GM12878 (cell line): ENCODE results near the gene PIK3R2. TPM values are rescaled to one million over a fixed set of nuclear protein-coding genes. Genes with fewer than 3 reads are reported as not detected.

Source experiments
- ATAC-seq: fragments of 200-7000 bp; cut with Tn5 transposase; 3 replicates; pipeline ENCODE4 v1.9.1; 2020; ENCODE audit warnings: mild to moderate bottlenecking, moderate library complexity
- BruUV-seq: library from RNA; stranded (reverse); fragments of 400-500 nt; replicated peaks from 2 replicates; lab custom pipeline; 2021; lab: Mats Ljungman, UMichigan
- CTCF ChIA-PET: fragments of 300-600 bp; sonication (Branson Sonifier 250); formaldehyde crosslinking; extraction: SDS; loops from one replicate; lab custom pipeline; 2021; ENCODE audit warnings: inconsistent platforms; lab: Yijun Ruan, JAX
- POLR2A ChIA-PET: fragments of 350-600 bp; formaldehyde crosslinking; extraction: SDS; loops from one replicate; lab custom pipeline; 2021; ENCODE audit warnings: inconsistent platforms; lab: Charles Lee
- RAD21 ChIA-PET: fragments of 300-600 bp; sonication (Branson Sonifier 250); formaldehyde crosslinking; loops from one replicate; lab custom pipeline; 2023; ENCODE audit warnings: antibody characterized with exemption; ENCODE audit not compliant: unreplicated experiment; lab: Charles Lee
- SMC1A ChIA-PET: fragments of 300-600 bp; sonication (Branson Sonifier 250); formaldehyde crosslinking; loops from one replicate; lab custom pipeline; 2023; ENCODE audit not compliant: unreplicated experiment, uncharacterized antibody; lab: Charles Lee
- DNase-seq: peaks from one replicate; pipeline ENCODE4 v3.0.0-alpha.2; 2011; ENCODE audit warnings: low read depth, low spot score
- FAIRE-seq: peaks from 3 replicates; lab custom pipeline; 2011; peaks lifted over from hg19 to GRCh38; lab: Jason Lieb, UNC
- H2AFZ ChIP-seq: 2 replicates; pipeline ENCODE4 v1.6.0; 2011; ENCODE audit warnings: low read depth, low read length, control low read depth; ENCODE audit not compliant: control insufficient read depth
- H3K27ac ChIP-seq: 2 replicates; pipeline ENCODE4 v1.5.1; 2011; ENCODE audit warnings: control low read depth; ENCODE audit not compliant: control insufficient read depth, insufficient read depth
- H3K27me3 ChIP-seq, 2 experiments: replicated peaks in 1 of 2; 2 replicates each; pipeline versions ENCODE4 v1.6.0 to v1.6.1; 2011; ENCODE audit warnings: low read length in 1 of 2; ENCODE audit not compliant: control insufficient read depth in 2 of 2, insufficient read depth in 2 of 2
- H3K36me3 ChIP-seq, 2 experiments: 2 replicates each; pipeline ENCODE4 v1.5.1; 2011; ENCODE audit warnings: low read length in 1 of 2; ENCODE audit not compliant: control insufficient read depth in 2 of 2, insufficient read depth in 2 of 2
- H3K4me1 ChIP-seq: 2 replicates; pipeline ENCODE4 v1.6.1; 2011; ENCODE audit warnings: mild to moderate bottlenecking, low read length, moderate library complexity, mixed read lengths; ENCODE audit not compliant: control insufficient read depth, insufficient read depth
- H3K4me2 ChIP-seq: 2 replicates; pipeline ENCODE4 v1.6.0; 2011; ENCODE audit warnings: control low read depth; ENCODE audit not compliant: control insufficient read depth, insufficient read depth
- H3K4me3 ChIP-seq: fragments of 200-600 bp; sonication (generic); 2 replicates; pipeline ENCODE4 v1.5.1; 2016
- H3K79me2 ChIP-seq: 2 replicates; pipeline ENCODE4 v1.6.0; 2011; ENCODE audit warnings: low read length; ENCODE audit not compliant: control insufficient read depth, insufficient read depth
- H3K9ac ChIP-seq: 2 replicates; pipeline ENCODE4 v1.8.0; 2011; ENCODE audit warnings: low read length, control low read depth, mixed read lengths; ENCODE audit not compliant: control insufficient read depth, insufficient read depth
- H3K9me3 ChIP-seq: replicated peaks from 3 replicates; pipeline ENCODE4 v1.5.1; 2011; ENCODE audit warnings: mild to moderate bottlenecking, low read length; ENCODE audit not compliant: control insufficient read depth, insufficient read depth
- H4K20me1 ChIP-seq: 2 replicates; pipeline ENCODE4 v1.6.0; 2011; ENCODE audit not compliant: control insufficient read depth, insufficient read depth
- ASH2L ChIP-seq: fragments of 300-600, 200-600 bp; sonication (generic); IDR thresholded peaks from 2 replicates; pipeline ENCODE4 v1.6.1; 2017; ENCODE audit warnings: low read depth, mild to moderate bottlenecking, borderline replicate concordance
- FOXM1 ChIP-seq: IDR thresholded peaks from 2 replicates; pipeline ENCODE4 v1.6.1; 2012; ENCODE audit warnings: low read depth, mild to moderate bottlenecking, inconsistent platforms, low read length, moderate library complexity
- HCFC1 ChIP-seq: fragments of 150-350 bp; IDR thresholded peaks from 2 replicates; pipeline ENCODE4 v1.6.1; 2014; ENCODE audit warnings: low read length
- IKZF1 ChIP-seq: fragments of 450-650 bp; conservative IDR thresholded peaks from 2 replicates; pipeline ENCODE4 v1.6.1; 2017; ENCODE audit warnings: antibody characterized with exemption, mild to moderate bottlenecking
- LARP7 ChIP-seq: fragments of 450-650 bp; IDR thresholded peaks from 2 replicates; pipeline ENCODE4 v1.6.1; 2017; ENCODE audit warnings: mild to moderate bottlenecking
- PAX5 ChIP-seq: IDR thresholded peaks from 2 replicates; pipeline ENCODE4 v1.6.1; 2011; ENCODE audit warnings: low read depth, low read length, borderline replicate concordance
- POLR2AphosphoS2 ChIP-seq: IDR thresholded peaks from 2 replicates; pipeline ENCODE4 v1.6.1; 2011; ENCODE audit warnings: low read depth, mild to moderate bottlenecking, low read length, improper control_type of control experiment, moderate library complexity
- RAD51 ChIP-seq: fragments of 450-650 bp; IDR thresholded peaks from 2 replicates; pipeline ENCODE4 v1.6.1; 2016; ENCODE audit warnings: moderate library complexity, mild to moderate bottlenecking, inconsistent platforms
- RB1 ChIP-seq: fragments of 450-650 bp; formaldehyde crosslinking; IDR thresholded peaks from 2 replicates; pipeline ENCODE4 v1.6.1; 2017; ENCODE audit warnings: mild to moderate bottlenecking, borderline replicate concordance
- TBL1XR1 ChIP-seq: IDR thresholded peaks from 2 replicates; pipeline ENCODE4 v1.6.1; 2012; ENCODE audit warnings: low read depth, low read length, improper control_type of control experiment
- WRNIP1 ChIP-seq: IDR thresholded peaks from 2 replicates; pipeline ENCODE4 v1.6.1; 2011; ENCODE audit warnings: low read depth, low read length, improper control_type of control experiment, borderline replicate concordance
- ZNF217 ChIP-seq: fragments of 450-650 bp; IDR thresholded peaks from 2 replicates; pipeline ENCODE4 v1.6.1; 2017; ENCODE audit warnings: antibody characterized with exemption, mild to moderate bottlenecking
- WGBS: methylation state at CpG from one replicate; pipeline ENCODE4 v1.1.6; 2016; ENCODE audit warnings: low lambda C conversion rate; ENCODE audit not compliant: insufficient replicate concordance, insufficient coverage; ENCODE audit errors: missing lambda C conversion rate; 5-methylcytosine and 5-hydroxymethylcytosine counted together
- in situ Hi-C: fragments of 300-500 bp; cut with MboI; formaldehyde crosslinking; loops from 9 replicates; pipeline ENCODE4 v1.14.3; 2018; ENCODE audit warnings: mixed read lengths
- intact Hi-C: fragments of 100-400 bp; cut with micrococcal nuclease; formaldehyde crosslinking; loops from one replicate; pipeline ENCODE4 v1.14.2; 2022; ENCODE audit not compliant: unreplicated experiment
- polyA plus RNA-seq, 11 experiments: library from polyadenylated mRNA; depleted of rRNA in 4 of 11; unstranded in 6 of 11; stranded (reverse) in 5 of 11; fragments of >200 nt; fragmentation: Nextera tagmentation in 4 of 11; fragmentation: Illumina TruSeq in 1 of 11; extraction: Ambion mirVana in 4 of 11; extraction: Trizol in 1 of 11; gene quantifications; 1 replicate in 1 of 11; 2 replicates in 10 of 11; pipeline versions ENCODE4 v1.2.1 to v1.2.3, GENCODE V29; 2011 to 2016; ENCODE audit warnings: inconsistent platforms in 2 of 11, missing spikeins in 2 of 11, low read depth in 1 of 11
- total RNA-seq, 4 experiments: library from RNA; depleted of rRNA in 3 of 4; stranded (reverse); fragments of >200 nt in 3 of 4; fragmentation: Illumina TruSeq in 1 of 4; extraction: Trizol in 1 of 4; gene quantifications; 2 replicates each; pipeline versions ENCODE4 v1.2.1 to v1.2.3, GENCODE V29; 2013 to 2021
- TF ChIP-seq, protein P1 (sequence below): IDR thresholded peaks from 2 replicates; pipeline ENCODE4 v1.6.1; 2012; ENCODE audit warnings: low read length, inconsistent platforms
- TF ChIP-seq, protein P2 (sequence below): IDR thresholded peaks from 2 replicates; pipeline ENCODE4 v1.6.1; 2012; ENCODE audit warnings: low read depth, low read length, improper control_type of control experiment

PIK3R2 gene
- total and polyA plus RNA-seq, 10 of the 15 experiments (the other 5 are each of a cell fraction or from before 2014, with no cell fraction given) = 0.26 to 22.6 (median 2.5) TPM

DNA sequence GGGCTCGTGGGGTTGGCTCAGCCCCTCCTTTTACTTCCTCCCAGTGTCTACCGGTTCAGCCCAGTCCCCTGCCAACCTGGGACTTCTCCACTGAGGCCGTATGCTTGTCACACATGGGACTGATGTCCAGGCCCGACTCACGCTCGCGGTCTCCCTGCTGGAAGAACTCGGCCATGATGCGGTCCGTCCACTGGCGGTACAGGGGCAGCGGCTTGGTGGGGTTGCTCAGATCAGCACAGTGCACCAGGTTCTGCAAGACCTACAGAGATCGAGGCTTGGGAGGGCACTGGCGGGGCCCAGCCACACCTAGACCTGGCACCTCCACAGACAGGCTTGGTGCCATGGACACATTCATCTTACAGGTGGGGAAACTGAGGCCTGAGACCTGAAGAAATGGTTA, 58.7 kb downstream of the PIK3R2 start:
- FAIRE-seq = no peak
- no peak overlapping the region for H3K4me3 ChIP-seq
- CTCF ChIA-PET = interaction anchor here (1.6 kb wide), 1 partner anchor 13 kb away, joined by 3 read pairs; no protein-coding TSS in a partner anchor

More for the DNA sequence above, 58.7 kb downstream of the PIK3R2 start:
- Histone ChIP-seq H3K27ac (no peak overlapping the region), H3K79me2 (no peaks in the 10 kb centered on the region), H4K20me1 (no peaks in the 10 kb centered on the region), H3K9me3 (no peaks in the 10 kb centered on the region), H3K36me3 (no peaks in the 10 kb centered on the region), H3K9ac (no peak overlapping the region), H3K27me3 (no peaks in the 10 kb centered on the region), H2AFZ (no peak overlapping the region), H3K4me1 (no peaks in the 10 kb centered on the region), H3K4me2 (no peak overlapping the region)
- RAD21 ChIA-PET = interaction anchor here (0.9 kb wide), 1 partner anchor 114 kb away, joined by 4 read pairs; no protein-coding TSS in a partner anchor
- POLR2A ChIA-PET = no interaction called here
- intact Hi-C loops (no loop called here), in situ Hi-C loops (no loop called here)
- 34% methylated on average over 14 of the region's 14 CpGs for WGBS
- TF ChIP-seq, protein P1, sequence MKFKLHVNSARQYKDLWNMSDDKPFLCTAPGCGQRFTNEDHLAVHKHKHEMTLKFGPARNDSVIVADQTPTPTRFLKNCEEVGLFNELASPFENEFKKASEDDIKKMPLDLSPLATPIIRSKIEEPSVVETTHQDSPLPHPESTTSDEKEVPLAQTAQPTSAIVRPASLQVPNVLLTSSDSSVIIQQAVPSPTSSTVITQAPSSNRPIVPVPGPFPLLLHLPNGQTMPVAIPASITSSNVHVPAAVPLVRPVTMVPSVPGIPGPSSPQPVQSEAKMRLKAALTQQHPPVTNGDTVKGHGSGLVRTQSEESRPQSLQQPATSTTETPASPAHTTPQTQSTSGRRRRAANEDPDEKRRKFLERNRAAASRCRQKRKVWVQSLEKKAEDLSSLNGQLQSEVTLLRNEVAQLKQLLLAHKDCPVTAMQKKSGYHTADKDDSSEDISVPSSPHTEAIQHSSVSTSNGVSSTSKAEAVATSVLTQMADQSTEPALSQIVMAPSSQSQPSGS = no peak
- no peak for TF ChIP-seq RAD51
- TF ChIP-seq ZNF217 = no peak
- no peak for TF ChIP-seq HCFC1
- TF ChIP-seq RB1 = no peak
- no peak for TF ChIP-seq LARP7
- no peak for TF ChIP-seq POLR2AphosphoS2
- TF ChIP-seq ASH2L = no peak
- TF ChIP-seq, protein P2, sequence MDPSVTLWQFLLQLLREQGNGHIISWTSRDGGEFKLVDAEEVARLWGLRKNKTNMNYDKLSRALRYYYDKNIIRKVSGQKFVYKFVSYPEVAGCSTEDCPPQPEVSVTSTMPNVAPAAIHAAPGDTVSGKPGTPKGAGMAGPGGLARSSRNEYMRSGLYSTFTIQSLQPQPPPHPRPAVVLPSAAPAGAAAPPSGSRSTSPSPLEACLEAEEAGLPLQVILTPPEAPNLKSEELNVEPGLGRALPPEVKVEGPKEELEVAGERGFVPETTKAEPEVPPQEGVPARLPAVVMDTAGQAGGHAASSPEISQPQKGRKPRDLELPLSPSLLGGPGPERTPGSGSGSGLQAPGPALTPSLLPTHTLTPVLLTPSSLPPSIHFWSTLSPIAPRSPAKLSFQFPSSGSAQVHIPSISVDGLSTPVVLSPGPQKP = no peak
- no peak for TF ChIP-seq WRNIP1
- no peak for TF ChIP-seq FOXM1
- TF ChIP-seq IKZF1 = no peak
- TF ChIP-seq PAX5 = no peak
- TF ChIP-seq TBL1XR1 = no peak
- DNase-seq (no peak), ATAC-seq (no peak)
- BruUV-seq = no TSS peak
- SMC1A ChIA-PET = interaction anchor here (1.1 kb wide), 1 partner anchor 117 kb away, joined by 3 read pairs; no protein-coding TSS in a partner anchor
